K562 (cell line): ENCODE results near the gene SCART1. TPM values are rescaled to one million over a fixed set of nuclear protein-coding genes. Genes with fewer than 3 reads are reported as not detected.
A peak's percentile ranks its signal among the peaks of the same experiment; 100 is the strongest.

Experiments used
- ATAC-seq: fragments of 200-7000 bp; cut with Tn5 transposase; 3 replicates; pipeline ENCODE4 v1.9.1; 2020; ENCODE audit warnings: moderate library complexity
- BruUV-seq: library from RNA; stranded (reverse); fragments of 400-500 nt; replicated peaks from 2 replicates; lab custom pipeline; 2021; lab: Mats Ljungman, UMichigan
- CTCF ChIA-PET: fragments of 300-600 bp; formaldehyde crosslinking; extraction: SDS; loops from one replicate; lab custom pipeline; 2021; ENCODE audit warnings: low intra/inter-chr PET ratio; lab: Yijun Ruan, JAX
- POLR2A ChIA-PET: fragments of 300-600, 350-650 bp; sonication (Branson Sonifier 250); formaldehyde crosslinking; extraction: SDS; loops from one replicate; lab custom pipeline; 2021; ENCODE audit warnings: antibody characterized with exemption, inconsistent platforms; lab: Yijun Ruan, JAX
- DNase-seq, 4 experiments: peaks; one replicate each; pipeline versions ENCODE4 v3.0.0 to v3.0.0-alpha.2; 2011 to 2018; ENCODE audit warnings: low spot score in 3 of 4, mixed read lengths in 3 of 4; ENCODE audit errors: extremely low read depth in 1 of 4
- FAIRE-seq: peaks from 2 replicates; lab custom pipeline; 2011; peaks lifted over from hg19 to GRCh38; lab: Jason Lieb, UNC
- H2AFZ ChIP-seq: 2 replicates; pipeline ENCODE4 v1.6.0; 2011; ENCODE audit warnings: low read depth, low read length, control low read depth, inconsistent platforms
- H3K27ac ChIP-seq: fragments of 200-600 bp; 3 replicates; pipeline ENCODE4 v1.8.0; 2011; ENCODE audit warnings: low read depth, mild to moderate bottlenecking, control low read depth, inconsistent platforms, low read length, moderate library complexity, mixed read lengths; ENCODE audit errors: extremely low read depth
- H3K27me3 ChIP-seq, 2 experiments: fragments of 300-600 bp in 1 of 2; 2 replicates in 1 of 2; 3 replicates in 1 of 2; pipeline versions ENCODE4 v1.6.0 to v1.8.0; 2011; ENCODE audit warnings: inconsistent platforms in 2 of 2, low read length in 2 of 2, mild to moderate bottlenecking in 1 of 2, mixed read lengths in 1 of 2, moderate library complexity in 1 of 2; ENCODE audit not compliant: control insufficient read depth in 2 of 2, insufficient read depth in 2 of 2
- H3K36me3 ChIP-seq: fragments of 300-600 bp; 3 replicates; pipeline ENCODE4 v1.8.0; 2011; ENCODE audit warnings: mild to moderate bottlenecking, low read length, inconsistent platforms; ENCODE audit not compliant: control insufficient read depth, insufficient read depth
- H3K4me1 ChIP-seq, 2 experiments: fragments of 200-600 bp in 1 of 2; replicated peaks in 1 of 2; 2 replicates in 1 of 2; 3 replicates in 1 of 2; pipeline versions ENCODE4 v1.5.1 to v1.8.0; 2011; ENCODE audit warnings: inconsistent platforms in 2 of 2, low read length in 2 of 2, mild to moderate bottlenecking in 1 of 2, mixed read lengths in 1 of 2, moderate library complexity in 1 of 2; ENCODE audit not compliant: control insufficient read depth in 2 of 2, insufficient read depth in 2 of 2
- H3K4me2 ChIP-seq: 2 replicates; pipeline ENCODE4 v1.6.1; 2011; ENCODE audit warnings: low read length, control low read depth, inconsistent platforms, mixed read lengths; ENCODE audit not compliant: insufficient read depth
- H3K4me3 ChIP-seq: fragments of 200-600 bp; sonication (generic), shearing (Covaris generic); 2 replicates; pipeline ENCODE4 v1.5.1; 2016; ENCODE audit warnings: control low read depth, inconsistent platforms
- H3K79me2 ChIP-seq: fragments of 200-600 bp; 3 replicates; pipeline ENCODE4 v1.8.0; 2011; ENCODE audit warnings: low read length, inconsistent platforms; ENCODE audit not compliant: control insufficient read depth, insufficient read depth
- H3K9ac ChIP-seq, 2 experiments: 2 replicates each; pipeline versions ENCODE4 v1.6.0 to v1.6.1; 2011; ENCODE audit warnings: low read depth in 2 of 2, low read length in 2 of 2, control low read depth in 1 of 2, inconsistent platforms in 1 of 2, mild to moderate bottlenecking in 1 of 2, mixed read lengths in 1 of 2; ENCODE audit not compliant: insufficient read depth in 1 of 2
- H3K9me1 ChIP-seq: one replicate; pipeline ENCODE4 v1.6.0; 2011; ENCODE audit warnings: inconsistent platforms, mild to moderate bottlenecking, low read length, moderate library complexity; ENCODE audit not compliant: control insufficient read depth, insufficient read depth
- H3K9me3 ChIP-seq: replicated peaks from 2 replicates; pipeline ENCODE4 v1.5.1; 2011; ENCODE audit warnings: low read depth, low read length, inconsistent platforms; ENCODE audit not compliant: control insufficient read depth, insufficient read depth
- H4K20me1 ChIP-seq: replicated peaks from 2 replicates; pipeline ENCODE4 v1.6.1; 2011; ENCODE audit warnings: low read length, inconsistent platforms, mixed read lengths; ENCODE audit not compliant: control insufficient read depth, insufficient read depth
- CEBPB ChIP-seq: fragments of 450-650 bp; IDR thresholded peaks from 2 replicates; pipeline ENCODE4 v1.6.1; 2016; ENCODE audit warnings: missing genetic modification characterization, missing compliant biosample characterization
- FOXO4 ChIP-seq: fragments of 450-650 bp; formaldehyde crosslinking; IDR thresholded peaks from 2 replicates; pipeline ENCODE4 v1.4.0; 2020; ENCODE audit warnings: mild to moderate bottlenecking, moderate library complexity
- HDAC6 ChIP-seq: IDR thresholded peaks from 2 replicates; pipeline ENCODE4 v1.6.1; 2012; ENCODE audit warnings: low read depth, mild to moderate bottlenecking, control low read depth, inconsistent platforms, low read length, moderate library complexity
- KLF13 ChIP-seq: fragments of 450-650 bp; IDR thresholded peaks from 2 replicates; pipeline ENCODE4 v1.6.1; 2016; ENCODE audit warnings: missing genetic modification characterization, low read depth, mild to moderate bottlenecking, missing compliant biosample characterization, moderate library complexity, borderline replicate concordance
- MEF2A ChIP-seq: IDR thresholded peaks from 2 replicates; pipeline ENCODE4 v1.6.1; 2011; ENCODE audit warnings: low read depth, mild to moderate bottlenecking, low read length, moderate library complexity; ENCODE audit not compliant: control insufficient read depth
- MEF2D ChIP-seq: conservative IDR thresholded peaks from 2 replicates; pipeline ENCODE4 v1.6.1; 2016; ENCODE audit warnings: low read depth, missing genetic modification characterization, missing compliant biosample characterization
- NR2F6 ChIP-seq: fragments of 450-650 bp; formaldehyde crosslinking; IDR thresholded peaks from 2 replicates; pipeline ENCODE4 v1.4.0; 2020; ENCODE audit warnings: mild to moderate bottlenecking
- POLR2AphosphoS5 ChIP-seq: IDR thresholded peaks from 2 replicates; pipeline ENCODE4 v1.6.1; 2011; ENCODE audit warnings: mild to moderate bottlenecking, low read depth, low read length, moderate library complexity; ENCODE audit not compliant: control insufficient read depth, insufficient read depth
- SOX6 ChIP-seq: fragments of 450-650 bp; IDR thresholded peaks from 2 replicates; pipeline ENCODE4 v1.6.1; 2014; ENCODE audit warnings: mild to moderate bottlenecking
- ZNF133 ChIP-seq: fragments of 250-450 bp; sonication (Bioruptor Pico); IDR thresholded peaks from 2 replicates; pipeline ENCODE4 v1.4.0; 2020; ENCODE audit warnings: mild to moderate bottlenecking
- ZNF511 ChIP-seq: sonication (generic); formaldehyde crosslinking; IDR thresholded peaks from 2 replicates; pipeline ENCODE4 v1.8.0; 2022; ENCODE audit warnings: mild to moderate bottlenecking, missing genetic modification reagents
- ZNF740 ChIP-seq, 3 experiments: fragments of 200-800 bp in 1 of 3; sonication (Bioruptor generic) in 1 of 3; sonication (generic) in 1 of 3; formaldehyde crosslinking in 1 of 3; IDR thresholded peaks; 2 replicates each; pipeline versions ENCODE4 v1.6.1 to v1.8.0; 2016 to 2022; ENCODE audit warnings: mild to moderate bottlenecking in 2 of 3, missing compliant biosample characterization in 2 of 3, missing genetic modification characterization in 2 of 3, missing genetic modification reagents in 1 of 3
- WGBS: fragments of 100-300 bp; shearing (Covaris generic); methylation state at CpG from one replicate; pipeline ENCODE4 v1.1.6; 2016; ENCODE audit warnings: low coverage, mixed read lengths; ENCODE audit not compliant: insufficient coverage; ENCODE audit errors: missing lambda C conversion rate; 5-methylcytosine and 5-hydroxymethylcytosine counted together
- in situ Hi-C: fragments of 300-500 bp; cut with MboI; formaldehyde crosslinking; loops from 4 replicates; pipeline ENCODE4 v1.15.0; 2018; ENCODE audit warnings: inconsistent platforms, mixed read lengths
- intact Hi-C: fragments of 100-400 bp; cut with micrococcal nuclease; formaldehyde crosslinking; loops from 2 replicates; pipeline ENCODE4 v1.14.2; 2022
- polyA plus RNA-seq, 8 experiments: library from polyadenylated mRNA; depleted of rRNA in 4 of 8; stranded (reverse) in 5 of 8; unstranded in 3 of 8; fragments of >200 nt; fragmentation: Nextera tagmentation in 2 of 8; fragmentation: Illumina TruSeq in 1 of 8; extraction: Ambion mirVana in 2 of 8; extraction: Trizol in 1 of 8; gene quantifications; 2 replicates each; pipeline versions ENCODE4 v1.2.1 to v1.2.3, GENCODE V29; 2011 to 2014; ENCODE audit warnings: inconsistent platforms in 1 of 8, missing spikeins in 1 of 8
- total RNA-seq, 7 experiments: library from RNA; depleted of rRNA in 6 of 7; stranded (reverse); fragments of >200 nt in 6 of 7; fragmentation: Illumina TruSeq in 2 of 7; extraction: Trizol in 2 of 7; gene quantifications; 2 replicates each; pipeline versions ENCODE4 v1.2.1 to v1.2.3, GENCODE V29; 2011 to 2021; ENCODE audit warnings: low replicate concordance in 1 of 7

SCART1 gene
- total and polyA plus RNA-seq, 9 of the 15 experiments (the other 6 are each of a cell fraction or from before 2014, with no cell fraction given), result 0.18 to 6.5 (median 4.5) TPM

GRCh38 chr10:133511907-133512528, 58.3 kb downstream of the SCART1 start:
- in situ Hi-C loops (no loop called here), intact Hi-C loops (no loop called here)
- Histone ChIP-seq H3K4me1 (no peaks in the 10 kb centered on the region), H4K20me1 (no peaks in the 10 kb centered on the region), H2AFZ (no peak overlapping the region), H3K9me3 (no peaks in the 10 kb centered on the region; the same call in 1 of the 2 replicates), H3K36me3 (no peaks in the 10 kb centered on the region), H3K4me3 (no peak overlapping the region), H3K27ac (no peak overlapping the region), H3K4me2 (no peak overlapping the region), H3K9ac (no peak overlapping the region), H3K79me2 (no peaks in the 10 kb centered on the region), H3K9me1 (no peaks in the 10 kb centered on the region), H3K27me3 (no peaks in the 10 kb centered on the region)
- POLR2A ChIA-PET, result no interaction called here
- TF ChIP-seq HDAC6 (no peak), CEBPB (tag) (peak; percentile 25; the same call in 1 of the 2 replicates)
- CTCF ChIA-PET, result no interaction called here
- FAIRE-seq, result peak; percentile 37
- BruUV-seq, result no TSS peak
- 2% methylated on average over 4 of the region's 4 CpGs for WGBS
- no peak for DNase-seq
- no peak for ATAC-seq

- Histone ChIP-seq H3K27ac (no peak overlapping the region), H2AFZ (no peak overlapping the region), H3K9me3 (no peaks in the 10 kb centered on the region), H3K4me2 (no peak overlapping the region), H3K9ac (no peak overlapping the region), H3K4me3 (no peak overlapping the region), H3K9me1 (no peaks in the 10 kb centered on the region), H4K20me1 (no peaks in the 10 kb centered on the region), H3K27me3 (no peaks in the 10 kb centered on the region), H3K79me2 (no peaks in the 10 kb centered on the region), H3K4me1 (peaks cover 0 to 6% of the 10 kb centered on the region in 2 experiments; a peak in 3 of 5 replicates), H3K36me3 (no peaks in the 10 kb centered on the region)
- no peak for ATAC-seq
- no peak for FAIRE-seq
- intact Hi-C loops (no loop called here), in situ Hi-C loops (no loop called here)
- DNase-seq, result no peak
- WGBS, result under 1% methylated on average over 4 of the region's 4 CpGs
- POLR2A ChIA-PET, result no interaction called here
- no TSS peak for BruUV-seq
- CTCF ChIA-PET, result no interaction called here
- TF ChIP-seq NR2F6 (CRISPR knock-in tag) (no peak), ZNF511 (CRISPR knock-in tag) (no peak), POLR2AphosphoS5 (no peak), MEF2A (no peak), KLF13 (tag) (no peak), ZNF133 (CRISPR knock-in tag) (no peak), MEF2D (tag) (no peak), ZNF740 (CRISPR knock-in tag; IDR thresholded peaks at IDR 0.05) (no peak), ZNF740 (tag; IDR thresholded peaks at IDR 0.05) (no peak), SOX6 (no peak), FOXO4 (CRISPR knock-in tag) (no peak)
These were observed 61.7 kb downstream of the SCART1 start for GRCh38 chr10:133515471-133515870.
